ENCODE measurements around the gene TRIM24. TPM values are rescaled to one million over a fixed set of nuclear protein-coding genes. Genes with fewer than 3 reads are reported as not detected.

TRIM24 gene
- total and polyA plus RNA-seq, 2 experiments from 2014 or later, result 3.4 to 7.5 TPM

DNA sequence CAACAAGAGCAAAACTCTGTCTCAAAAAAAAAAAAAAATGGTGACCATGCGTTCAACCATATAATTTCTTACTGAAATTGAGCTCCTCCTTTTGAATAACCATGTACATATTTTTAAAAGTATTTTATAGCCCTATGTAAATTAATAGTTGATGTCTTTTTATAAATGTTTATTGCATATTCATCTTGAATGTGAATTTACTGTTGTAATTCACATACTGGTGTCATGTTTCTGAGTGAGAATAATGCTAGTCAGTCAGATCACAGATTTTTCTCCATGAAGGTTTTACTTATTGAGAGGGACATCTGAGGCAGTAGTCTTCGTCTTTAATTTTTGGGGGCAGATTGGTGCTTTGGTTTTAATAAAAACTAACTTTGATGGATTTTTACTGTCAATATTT is 128.9 kb downstream of the TRIM24 start:
- TF ChIP-seq EZH2phosphoT487 (IDR thresholded peaks at IDR 0.05; ENCODE audit: insufficient read depth, low read depth), result no peak
- no peak for TF ChIP-seq EZH2 (IDR thresholded peaks at IDR 0.05; ENCODE audit: insufficient read depth, poor library complexity, severe bottlenecking)
- 98% methylated on average over 2 of the region's 2 CpGs for WGBS, 2 experiments (ENCODE audit: low coverage in 1 of 2, low lambda C conversion rate in 2 of 2, missing lambda C conversion rate in 2 of 2)
- Histone ChIP-seq H3K4me1 (ENCODE audit: insufficient read depth) (peaks cover 6% of the 10 kb centered on the region), H2AFZ (no peak overlapping the region), H3K9me3 (ENCODE audit: low read depth) (no peaks in the 10 kb centered on the region), H3K36me3 (ENCODE audit: low read depth) (peaks cover 15% of the 10 kb centered on the region; the same call in 1 of the 2 replicates), H4K20me1 (ENCODE audit: insufficient read depth) (no peaks in the 10 kb centered on the region), H3K9ac (no peak overlapping the region), H3K27ac (no peak overlapping the region), H3K27me3 (replicated peaks; ENCODE audit: insufficient read depth) (no peaks in the 10 kb centered on the region), H3K4me3 (no peak overlapping the region), H3K9me2 (ENCODE audit: insufficient read depth) (no peaks in the 10 kb centered on the region), H3F3A (ENCODE audit: insufficient read depth) (no peaks in the 10 kb centered on the region), H3K4me2 (ENCODE audit: unreplicated experiment) (no peak overlapping the region), H3K79me2 (ENCODE audit: insufficient read depth) (no peaks in the 10 kb centered on the region)
- in situ Hi-C loops (cut with MboI), result no loop called here
- DNase-seq, result no peak

DNA sequence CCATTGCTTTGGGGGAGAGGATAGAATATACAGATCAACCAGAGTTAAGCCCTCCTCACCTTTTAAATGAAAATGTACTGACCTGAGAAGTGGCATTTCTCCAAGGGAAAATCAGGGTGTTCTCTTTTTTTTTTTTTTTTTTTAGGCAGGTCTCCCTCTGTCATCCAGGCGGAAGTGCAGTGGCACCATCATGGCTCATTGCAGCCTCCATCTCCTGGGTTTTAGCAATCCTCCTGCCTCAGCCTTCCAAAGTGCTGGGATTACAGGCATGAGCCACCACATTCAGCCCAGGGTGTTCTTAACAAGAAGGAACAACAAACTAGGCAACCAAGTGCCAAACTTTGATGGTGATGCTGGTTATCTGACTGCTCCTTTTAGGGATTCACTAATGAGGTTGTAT is 130.1 kb downstream of the TRIM24 start:
- H3F3A ChIP-seq (ENCODE audit: insufficient read depth), result no peaks in the 10 kb centered on the region
- no peaks in the 10 kb centered on the region for H3K9me2 ChIP-seq (ENCODE audit: insufficient read depth)
- H3K4me2 ChIP-seq (ENCODE audit: unreplicated experiment), result no peak overlapping the region
- H3K9me3 ChIP-seq (ENCODE audit: low read depth), result no peaks in the 10 kb centered on the region
- no peak for DNase-seq
- peaks cover 7% of the 10 kb centered on the region; the same call in 1 of the 2 replicates for H3K36me3 ChIP-seq (ENCODE audit: low read depth)
- H3K79me2 ChIP-seq (ENCODE audit: insufficient read depth), result no peaks in the 10 kb centered on the region
- H4K20me1 ChIP-seq (ENCODE audit: insufficient read depth), result no peaks in the 10 kb centered on the region
- in situ Hi-C loops (cut with MboI), result no loop called here
- no peak overlapping the region for H3K27ac ChIP-seq
- TF ChIP-seq EZH2phosphoT487 (IDR thresholded peaks at IDR 0.05; ENCODE audit: insufficient read depth, low read depth), result no peak
- TF ChIP-seq EZH2 (IDR thresholded peaks at IDR 0.05; ENCODE audit: insufficient read depth, poor library complexity, severe bottlenecking), result no peak
- no peak overlapping the region for H3K9ac ChIP-seq
- no peaks in the 10 kb centered on the region for H3K27me3 ChIP-seq (replicated peaks; ENCODE audit: insufficient read depth)
- WGBS, 2 experiments (ENCODE audit: low coverage in 1 of 2, low lambda C conversion rate in 2 of 2, missing lambda C conversion rate in 2 of 2), result 96 to 100% methylated on average over 1 of the region's 1 CpG
- no peak overlapping the region for H3K4me3 ChIP-seq
- no peaks in the 10 kb centered on the region for H3K4me1 ChIP-seq (ENCODE audit: insufficient read depth)
- no peak overlapping the region for H2AFZ ChIP-seq

GRCh38 chr7:138595454-138595853 is 135.4 kb downstream of the TRIM24 start:
- WGBS, 2 experiments (ENCODE audit: low coverage in 1 of 2, low lambda C conversion rate in 2 of 2, missing lambda C conversion rate in 2 of 2), result 45 to 49% methylated on average over 2 of the region's 2 CpGs
- TF ChIP-seq EZH2phosphoT487 (IDR thresholded peaks at IDR 0.05; ENCODE audit: insufficient read depth, low read depth), result no peak
- TF ChIP-seq EZH2 (IDR thresholded peaks at IDR 0.05; ENCODE audit: insufficient read depth, poor library complexity, severe bottlenecking), result no peak
- no peaks in the 10 kb centered on the region for H3K27me3 ChIP-seq (replicated peaks; ENCODE audit: insufficient read depth)
- H3K4me1 ChIP-seq (ENCODE audit: insufficient read depth), result no peaks in the 10 kb centered on the region
- H3K9ac ChIP-seq, result no peak overlapping the region
- no peaks in the 10 kb centered on the region for H3F3A ChIP-seq (ENCODE audit: insufficient read depth)
- no peak overlapping the region for H3K4me2 ChIP-seq (ENCODE audit: unreplicated experiment)
- no peak overlapping the region for H3K27ac ChIP-seq
- in situ Hi-C loops (cut with MboI), result no loop called here
- no peaks in the 10 kb centered on the region for H3K79me2 ChIP-seq (ENCODE audit: insufficient read depth)
- DNase-seq, result no peak
- H3K9me2 ChIP-seq (ENCODE audit: insufficient read depth), result no peaks in the 10 kb centered on the region
- H3K4me3 ChIP-seq, result no peak overlapping the region
- no peaks in the 10 kb centered on the region for H3K9me3 ChIP-seq (ENCODE audit: low read depth)
- H2AFZ ChIP-seq, result no peak overlapping the region
- H3K36me3 ChIP-seq (ENCODE audit: low read depth), result no peaks in the 10 kb centered on the region
- H4K20me1 ChIP-seq (ENCODE audit: insufficient read depth), result no peaks in the 10 kb centered on the region

DNA sequence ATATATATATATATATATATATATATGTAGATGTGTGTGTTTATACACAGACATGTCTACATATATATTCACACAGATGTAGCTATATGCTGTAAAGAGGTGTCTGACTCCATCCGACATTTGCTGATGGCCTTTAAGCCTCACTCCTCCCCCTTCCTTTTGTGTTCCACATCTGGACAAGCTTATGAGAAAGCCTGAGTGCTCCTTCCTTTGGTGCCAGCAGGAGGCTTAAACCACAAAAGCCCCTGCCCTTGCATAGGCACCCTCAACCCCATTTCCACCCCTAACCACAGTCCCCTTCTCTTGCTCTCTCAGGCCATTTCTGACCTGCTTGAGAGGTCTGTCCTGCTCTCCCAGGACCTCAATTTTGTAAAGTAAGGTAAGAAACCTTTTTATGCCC is 142.4 kb downstream of the TRIM24 start:
- H3K27me3 ChIP-seq (replicated peaks; ENCODE audit: insufficient read depth), result no peaks in the 10 kb centered on the region
- DNase-seq, result no peak
- H3K4me3 ChIP-seq, result no peak overlapping the region
- H3K9ac ChIP-seq, result no peak overlapping the region
- H3K4me1 ChIP-seq (ENCODE audit: insufficient read depth), result no peaks in the 10 kb centered on the region
- TF ChIP-seq EZH2phosphoT487 (IDR thresholded peaks at IDR 0.05; ENCODE audit: insufficient read depth, low read depth) (no peak), EZH2 (IDR thresholded peaks at IDR 0.05; ENCODE audit: insufficient read depth, poor library complexity, severe bottlenecking) (no peak)
- no peak overlapping the region for H3K4me2 ChIP-seq (ENCODE audit: unreplicated experiment)
- H3K36me3 ChIP-seq (ENCODE audit: low read depth), result no peaks in the 10 kb centered on the region
- no peaks in the 10 kb centered on the region for H3F3A ChIP-seq (ENCODE audit: insufficient read depth)
- no peak overlapping the region for H3K27ac ChIP-seq
- H3K9me2 ChIP-seq (ENCODE audit: insufficient read depth), result no peaks in the 10 kb centered on the region
- H2AFZ ChIP-seq, result no peak overlapping the region
- no peaks in the 10 kb centered on the region for H3K9me3 ChIP-seq (ENCODE audit: low read depth)
- in situ Hi-C loops (cut with MboI), result no loop called here
- no peaks in the 10 kb centered on the region for H3K79me2 ChIP-seq (ENCODE audit: insufficient read depth)
- no peaks in the 10 kb centered on the region for H4K20me1 ChIP-seq (ENCODE audit: insufficient read depth)
- WGBS, 2 experiments (ENCODE audit: low coverage in 1 of 2, low lambda C conversion rate in 2 of 2, missing lambda C conversion rate in 2 of 2), result 0% methylated on average over 1 of the region's 1 CpG

Measured in GM23248 (cell line).